NB4 (cell line): Measurements from ENCODE around the gene PITPNC1.

Source experiments
- CTCF ChIP-seq: IDR thresholded peaks from one replicate; pipeline ENCODE4 v1.5.1; 2012; ENCODE audit warnings: low read depth, low read length
- POLR2A ChIP-seq: IDR thresholded peaks from 2 replicates; pipeline ENCODE4 v1.6.1; 2011; ENCODE audit warnings: mild to moderate bottlenecking; ENCODE audit not compliant: insufficient read length; ENCODE audit errors: extremely low read depth

- no peak for TF ChIP-seq CTCF
- TF ChIP-seq POLR2A: no peak
Observed at GRCh38 chr17:67509390-67510287, 132.6 kb downstream of the PITPNC1 start.
